Activated CD8-positive, alpha-beta memory T cell treated with anti-CD3 and anti-CD28 coated beads for 36 hours (primary cell): Measurements from ENCODE around the gene AANAT. TPM values are rescaled to one million over a fixed set of nuclear protein-coding genes. Genes with fewer than 3 reads are reported as not detected.

Experiments used
- CTCF ChIA-PET: fragments of 350-600 bp; sonication (Branson Sonifier 250); formaldehyde crosslinking; loops from one replicate; lab custom pipeline; 2021; ENCODE audit warnings: antibody characterized with exemption; lab: Charles Lee
- POLR2A ChIA-PET: fragments of 350-600 bp; sonication (Branson Sonifier 250); formaldehyde crosslinking; loops from one replicate; lab custom pipeline; 2021; ENCODE audit warnings: antibody characterized with exemption; lab: Charles Lee
- total RNA-seq, 2 experiments: library from RNA; stranded (reverse); gene quantifications; one replicate each; pipeline ENCODE4 v1.2.3, GENCODE V29; 2021

Gene AANAT
- total RNA-seq, result under 1 TPM in 1 of 2 experiments, not detected in 1; 0.21 TPM

GRCh38 chr17:76467366-76467765 is at the start of gene AANAT:
AANAT (plus strand) TSS chr17:76467603; CDS start chr17:76468747, 1,144 bp downstream.
- ChIA-PET CTCF (interaction anchor here (0.7 to 5.6 kb wide), 13 partner anchors 10 to 187 kb away, joined by 3 to 57 read pairs (median 5); partner anchors contain the start of gene RHBDF2), POLR2A (interaction anchor here (0.9 to 1.2 kb wide), 3 partner anchors 26 to 35 kb away, joined by 3 to 7 read pairs (median 3); no protein-coding TSS in a partner anchor)

- ChIA-PET POLR2A (no interaction called here), CTCF (no interaction called here)
These were observed 47.7 kb upstream of the AANAT start for GRCh38 chr17:76419576-76420260.

GRCh38 chr17:76420356-76421043 is 46.9 kb upstream of the AANAT start:
- POLR2A ChIA-PET, result no interaction called here
- CTCF ChIA-PET, result no interaction called here

- ChIA-PET POLR2A (no interaction called here), CTCF (no interaction called here)
These were observed 46.4 kb upstream of the AANAT start for GRCh38 chr17:76421044-76421407.

- ChIA-PET CTCF (interaction anchor here (1.1 kb wide), 1 partner anchor 25 kb away, joined by 4 read pairs; no protein-coding TSS in a partner anchor), POLR2A (no interaction called here)
These were observed 45.0 kb upstream of the AANAT start for GRCh38 chr17:76422406-76422805.

- CTCF ChIA-PET, result interaction anchor here (1.1 to 1.5 kb wide), 2 partner anchors 25 to 28 kb away, joined by 4 read pairs; no protein-coding TSS in a partner anchor
- POLR2A ChIA-PET, result no interaction called here
These were observed 44.5 kb upstream of the AANAT start for GRCh38 chr17:76422860-76423259.

- ChIA-PET CTCF (interaction anchor here (1.6 kb wide), 1 partner anchor 18 kb away, joined by 5 read pairs; no protein-coding TSS in a partner anchor), POLR2A (interaction anchor here (0.5 kb wide), 1 partner anchor 60 kb away, joined by 3 read pairs; no protein-coding TSS in a partner anchor)
These were observed 40.5 kb upstream of the AANAT start for GRCh38 chr17:76426853-76427252.

GRCh38 chr17:76427501-76428231 is 39.7 kb upstream of the AANAT start:
- ChIA-PET CTCF (interaction anchor here (0.6 to 1.6 kb wide), 2 partner anchors 19 to 124 kb away, joined by 3 to 5 read pairs; no protein-coding TSS in a partner anchor), POLR2A (interaction anchor here (0.5 kb wide), 1 partner anchor 61 kb away, joined by 3 read pairs; no protein-coding TSS in a partner anchor)

GRCh38 chr17:76428511-76428910 is 38.9 kb upstream of the AANAT start:
- POLR2A ChIA-PET, result no interaction called here
- CTCF ChIA-PET, result interaction anchor here (0.6 to 1.6 kb wide), 2 partner anchors 20 to 125 kb away, joined by 3 to 5 read pairs; no protein-coding TSS in a partner anchor

- POLR2A ChIA-PET, result no interaction called here
These were observed 35.9 kb upstream of the AANAT start for GRCh38 chr17:76431509-76431908.

GRCh38 chr17:76432004-76432403 is 35.4 kb upstream of the AANAT start:
- CTCF ChIA-PET, result interaction anchor here (1.1 to 1.3 kb wide), 2 partner anchors 21 to 418 kb away, joined by 3 read pairs; no protein-coding TSS in a partner anchor

More at GRCh38 chr17:76431509-76431908, 35.9 kb upstream of the AANAT start:
- CTCF ChIA-PET, result interaction anchor here (1.1 to 2.1 kb wide), 3 partner anchors 20 to 417 kb away, joined by 3 to 4 read pairs (median 3); no protein-coding TSS in a partner anchor

GRCh38 chr17:76432712-76433336 is 34.6 kb upstream of the AANAT start:
- ChIA-PET CTCF (no interaction called here), POLR2A (no interaction called here)

More at GRCh38 chr17:76432004-76432403, 35.4 kb upstream of the AANAT start:
- POLR2A ChIA-PET, result no interaction called here

GRCh38 chr17:76433693-76434092 is 33.7 kb upstream of the AANAT start:
- POLR2A ChIA-PET, result no interaction called here
- CTCF ChIA-PET, result no interaction called here

GRCh38 chr17:76434870-76435269 is 32.5 kb upstream of the AANAT start:
- ChIA-PET POLR2A (no interaction called here), CTCF (interaction anchor here (0.7 to 1.7 kb wide), 3 partner anchors 24 to 155 kb away, joined by 3 read pairs; no protein-coding TSS in a partner anchor)

- ChIA-PET CTCF (interaction anchor here (1.1 to 1.7 kb wide), 2 partner anchors 30 to 156 kb away, joined by 3 to 4 read pairs; no protein-coding TSS in a partner anchor), POLR2A (no interaction called here)
These were observed 31.7 kb upstream of the AANAT start for GRCh38 chr17:76435751-76436150.

- ChIA-PET POLR2A (interaction anchor here (0.7 kb wide), 1 partner anchor 12 kb away, joined by 3 read pairs; no protein-coding TSS in a partner anchor), CTCF (interaction anchor here (0.7 to 0.9 kb wide), 2 partner anchors 39 to 186 kb away, joined by 3 read pairs; no protein-coding TSS in a partner anchor)
These were observed 29.7 kb upstream of the AANAT start for GRCh38 chr17:76437467-76438402.

- ChIA-PET CTCF (interaction anchor here (0.6 to 1.3 kb wide), 2 partner anchors 41 to 435 kb away, joined by 3 read pairs; no protein-coding TSS in a partner anchor), POLR2A (no interaction called here)
These were observed 28.5 kb upstream of the AANAT start for GRCh38 chr17:76438906-76439305.
